ENCODE results near the gene ZC3H12C.
"Not testable (repeated sequence)": the region's sequence is repeated elsewhere in the genome, so short reads cannot be mapped to it uniquely, and the experiment has no call there.

Gene ZC3H12C

DNA sequence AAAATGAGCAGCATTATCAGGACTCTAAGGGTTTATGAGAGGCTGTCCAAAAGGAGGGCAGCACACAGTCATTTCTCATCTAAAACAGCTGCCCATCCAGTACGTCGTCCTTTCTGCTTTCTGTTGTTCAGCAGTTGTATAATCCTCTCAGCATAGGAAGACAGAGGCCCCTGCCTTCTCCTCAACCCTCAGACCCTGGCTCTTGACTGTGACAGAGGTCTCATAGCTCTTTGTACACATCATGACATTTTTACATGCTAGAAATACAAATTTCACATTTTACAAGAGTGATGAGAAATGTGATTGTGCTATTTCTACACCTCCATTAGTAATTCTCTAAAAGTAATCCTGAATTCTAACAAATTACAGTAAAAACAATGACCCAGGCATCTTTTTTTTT, 36.2 kb upstream of the ZC3H12C start:
- no peak overlapping the region for H3K27ac ChIP-seq
- no peak for TF ChIP-seq CTCF (IDR thresholded peaks at IDR 0.05)
- DNase-seq (ENCODE audit: low spot score), result no peak
- no peak overlapping the region for H3K4me3 ChIP-seq

- Histone ChIP-seq H3K4me3 (no peak overlapping the region), H3K27ac (no peak overlapping the region)
- TF ChIP-seq CTCF (IDR thresholded peaks at IDR 0.05), result no peak
- no peak for DNase-seq (ENCODE audit: low spot score)
Observed at GRCh38 chr11:110059706-110060463, 33.3 kb upstream of the ZC3H12C start.

- no peak for DNase-seq (ENCODE audit: low spot score)
- no peak for TF ChIP-seq CTCF (IDR thresholded peaks at IDR 0.05)
- H3K4me3 ChIP-seq, result no peak overlapping the region
- H3K27ac ChIP-seq, result no peak overlapping the region
Observed at GRCh38 chr11:110061296-110061695, 31.9 kb upstream of the ZC3H12C start.

DNA sequence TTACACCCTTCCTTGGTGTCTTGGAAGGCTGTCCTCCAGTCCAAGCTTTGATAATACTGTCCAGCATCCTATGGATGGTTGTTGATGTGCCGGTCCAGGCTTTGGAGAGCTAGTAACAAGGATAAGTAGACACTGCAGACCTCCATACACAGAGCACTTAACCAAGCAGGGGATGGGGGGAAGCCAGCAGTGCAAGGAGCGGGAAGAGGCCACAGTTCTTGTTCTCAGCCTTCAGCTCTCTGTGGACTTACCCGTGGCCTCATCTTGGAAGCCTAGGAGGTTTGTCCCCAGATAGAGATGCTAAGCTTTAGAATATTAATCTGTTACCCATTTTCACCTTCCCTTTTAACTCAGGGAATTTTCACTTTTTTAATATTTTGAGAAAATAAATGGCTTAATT, 30.9 kb upstream of the ZC3H12C start:
- Histone ChIP-seq H3K4me3 (no peak overlapping the region), H3K27ac (no peak overlapping the region)
- no peak for TF ChIP-seq CTCF (IDR thresholded peaks at IDR 0.05)
- DNase-seq (ENCODE audit: low spot score), result no peak

GRCh38 chr11:110065189-110065588, 28.0 kb upstream of the ZC3H12C start:
- Histone ChIP-seq H3K4me3 (no peak overlapping the region), H3K27ac (no peak overlapping the region)
- no peak for DNase-seq (ENCODE audit: low spot score)
- TF ChIP-seq CTCF (IDR thresholded peaks at IDR 0.05), result no peak

GRCh38 chr11:110068001-110068400, 25.2 kb upstream of the ZC3H12C start:
- not testable (repeated sequence) for H3K27ac ChIP-seq; H3K4me3 ChIP-seq; DNase-seq (ENCODE audit: low spot score)

DNA sequence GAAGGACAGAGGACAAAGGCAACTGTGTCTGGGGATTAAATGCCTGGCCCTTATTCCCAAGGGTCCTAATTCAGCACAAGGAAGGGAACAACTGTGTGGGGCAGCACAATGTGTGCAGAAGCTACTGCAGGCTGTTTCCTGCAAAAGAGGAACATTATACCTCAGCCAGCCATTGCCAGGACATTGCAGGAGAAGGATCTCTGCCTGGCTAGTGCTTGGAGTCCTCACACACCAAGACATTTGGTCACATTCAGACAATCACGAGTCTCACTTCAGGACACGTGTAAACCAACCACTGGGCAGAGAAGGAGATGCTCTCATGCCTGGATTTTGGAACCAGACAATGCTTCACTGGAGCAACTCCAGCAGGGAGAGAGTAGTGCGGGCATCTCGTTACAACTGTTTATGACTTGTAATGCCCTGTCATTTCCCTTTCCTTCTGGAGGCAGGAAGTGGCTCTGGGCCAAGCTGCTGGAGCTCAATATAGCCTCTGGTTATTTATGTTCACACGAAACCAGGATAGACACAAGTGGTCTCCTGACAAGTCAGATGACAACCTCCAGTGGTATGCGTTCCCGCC, 23.9 kb upstream of the ZC3H12C start:
- DNase-seq (ENCODE audit: low spot score), result no peak
- Histone ChIP-seq H3K4me3 (peak overlapping the region; percentile 30), H3K27ac (peak overlapping the region in 1 of 2 donors; percentile 69)
- TF ChIP-seq CTCF (IDR thresholded peaks at IDR 0.05), result no peak

Data from coronary artery (tissue), 2 donors.